H1 (cell line): Measurements from ENCODE around the gene DND1. TPM values are rescaled to one million over a fixed set of nuclear protein-coding genes. Genes with fewer than 3 reads are reported as not detected.

ENCODE experiments used
- CTCF ChIA-PET: fragments of 300-600 bp; sonication (Branson Sonifier 250); formaldehyde crosslinking; loops from one replicate; lab custom pipeline; 2021; ENCODE audit not compliant: partially characterized antibody; lab: Charles Lee
- POLR2A ChIA-PET: fragments of 300-600 bp; sonication (Branson Sonifier 250); formaldehyde crosslinking; loops from one replicate; lab custom pipeline; 2021; ENCODE audit warnings: inconsistent platforms; ENCODE audit not compliant: partially characterized antibody; lab: Charles Lee
- DNase-seq, 2 experiments: peaks; one replicate each; pipeline versions ENCODE4 v3.0.0 to v3.0.0-alpha.2; 2010 to 2022; ENCODE audit warnings: low spot score in 2 of 2, low read depth in 1 of 2, mixed read lengths in 1 of 2
- FAIRE-seq: peaks from 2 replicates; lab custom pipeline; 2011; peaks lifted over from hg19 to GRCh38; lab: Jason Lieb, UNC
- H2AFZ ChIP-seq: 2 replicates; pipeline ENCODE4 v1.8.1; 2012; ENCODE audit warnings: low read length, inconsistent platforms
- H2AK5ac ChIP-seq: 2 replicates; pipeline ENCODE4 v1.6.1; 2013; ENCODE audit warnings: low read depth, low read length
- H2BK120ac ChIP-seq: replicated peaks from 2 replicates; pipeline ENCODE3; 2013; ENCODE audit warnings: low read depth, low read length, inconsistent platforms
- H2BK12ac ChIP-seq: 2 replicates; pipeline ENCODE4 v1.6.1; 2013; ENCODE audit warnings: low read depth, low read length
- H2BK15ac ChIP-seq: 2 replicates; pipeline ENCODE4 v1.6.1; 2013; ENCODE audit warnings: low read length
- H2BK20ac ChIP-seq: 2 replicates; pipeline ENCODE4 v1.6.1; 2013; ENCODE audit warnings: low read length
- H2BK5ac ChIP-seq: 2 replicates; pipeline ENCODE4 v1.6.1; 2013; ENCODE audit warnings: low read depth, low read length
- H3K14ac ChIP-seq: 2 replicates; pipeline ENCODE4 v1.6.1; 2013; ENCODE audit warnings: inconsistent platforms; ENCODE audit not compliant: insufficient read length
- H3K18ac ChIP-seq: 2 replicates; pipeline ENCODE4 v1.6.1; 2013; ENCODE audit warnings: low read length; ENCODE audit errors: extremely low read depth
- H3K23ac ChIP-seq: 2 replicates; pipeline ENCODE4 v1.6.1; 2013; ENCODE audit warnings: inconsistent platforms; ENCODE audit not compliant: insufficient read length
- H3K23me2 ChIP-seq: 2 replicates; pipeline ENCODE4 v1.6.1; 2013; ENCODE audit warnings: low read depth, low read length
- H3K27ac ChIP-seq: 2 replicates; pipeline ENCODE4 v1.6.1; 2011; ENCODE audit warnings: low read depth, low read length, inconsistent platforms
- H3K27me3 ChIP-seq, 4 experiments: replicated peaks in 1 of 4; 1 replicate in 1 of 4; 2 replicates in 3 of 4; pipeline versions ENCODE4 v1.6.1 to v1.8.1; 2011 to 2013; ENCODE audit warnings: low read length in 3 of 4, mild to moderate bottlenecking in 3 of 4, inconsistent platforms in 2 of 4, mixed read lengths in 2 of 4, moderate library complexity in 1 of 4; ENCODE audit not compliant: control insufficient read depth in 3 of 4, insufficient read depth in 3 of 4; ENCODE audit errors: extremely low read depth in 1 of 4
- H3K36me3 ChIP-seq, 4 experiments: 2 replicates each; pipeline versions ENCODE4 v1.6.1 to v1.8.1; 2011 to 2013; ENCODE audit warnings: mild to moderate bottlenecking in 4 of 4, low read length in 3 of 4, moderate library complexity in 2 of 4, control low read depth in 1 of 4, inconsistent platforms in 1 of 4; ENCODE audit not compliant: insufficient read depth in 4 of 4, control insufficient read depth in 2 of 4
- H3K4ac ChIP-seq: replicated peaks from 2 replicates; pipeline ENCODE3; 2013; ENCODE audit warnings: low read length, low read depth, mixed read lengths, inconsistent platforms; ENCODE audit not compliant: insufficient read length
- H3K4me1 ChIP-seq, 4 experiments: replicated peaks in 1 of 4; 1 replicate in 1 of 4; 2 replicates in 3 of 4; pipeline versions ENCODE4 v1.6.1 to v1.8.1; 2011 to 2013; ENCODE audit warnings: low read length in 3 of 4, inconsistent platforms in 2 of 4, mixed read lengths in 1 of 4; ENCODE audit not compliant: insufficient read depth in 4 of 4, control insufficient read depth in 3 of 4
- H3K4me2 ChIP-seq, 2 experiments: 2 replicates each; pipeline versions ENCODE4 v1.6.1 to v1.8.1; 2011 to 2013; ENCODE audit warnings: low read depth in 2 of 2, low read length in 2 of 2, control low read depth in 1 of 2, inconsistent platforms in 1 of 2, mild to moderate bottlenecking in 1 of 2; ENCODE audit not compliant: insufficient read depth in 1 of 2
- H3K4me3 ChIP-seq, 4 experiments: fragments of 200-600, 300-600 bp in 1 of 4; sonication (generic), shearing (Covaris generic), sonication (Bioruptor Twin) in 1 of 4; 2 replicates each; pipeline versions ENCODE4 v1.5.1 to v1.8.1; 2011 to 2016; ENCODE audit warnings: low read length in 4 of 4, low read depth in 3 of 4, control low read depth in 2 of 4, inconsistent platforms in 2 of 4, mild to moderate bottlenecking in 2 of 4, mixed read lengths in 1 of 4, moderate library complexity in 1 of 4; ENCODE audit not compliant: insufficient read depth in 2 of 4; ENCODE audit errors: extremely low read depth in 1 of 4
- H3K56ac ChIP-seq: replicated peaks from 2 replicates; pipeline ENCODE3; 2013; ENCODE audit warnings: low read depth, mild to moderate bottlenecking, mixed read lengths, low read length, inconsistent platforms; ENCODE audit not compliant: insufficient read length
- H3K79me1 ChIP-seq: 2 replicates; pipeline ENCODE4 v1.6.1; 2013; ENCODE audit warnings: low read depth, low read length, control low read depth
- H3K79me2 ChIP-seq, 2 experiments: 2 replicates each; pipeline versions ENCODE4 v1.6.1 to v1.8.1; 2012 to 2013; ENCODE audit warnings: low read length in 2 of 2, mild to moderate bottlenecking in 2 of 2, inconsistent platforms in 1 of 2; ENCODE audit not compliant: insufficient read depth in 2 of 2, control insufficient read depth in 1 of 2
- H3K9ac ChIP-seq, 4 experiments: replicated peaks in 1 of 4; 1 replicate in 1 of 4; 2 replicates in 3 of 4; pipeline versions ENCODE4 v1.6.1 to v1.8.1; 2011 to 2013; ENCODE audit warnings: low read depth in 3 of 4, low read length in 3 of 4, control low read depth in 2 of 4, mild to moderate bottlenecking in 2 of 4, moderate library complexity in 2 of 4, inconsistent platforms in 1 of 4; ENCODE audit errors: extremely low read depth in 1 of 4
- H3K9me3 ChIP-seq, 2 experiments: 2 replicates each; pipeline versions ENCODE4 v1.6.1 to v1.8.1; 2012 to 2013; ENCODE audit warnings: mild to moderate bottlenecking in 2 of 2, moderate library complexity in 2 of 2, control low read depth in 1 of 2, inconsistent platforms in 1 of 2, low read depth in 1 of 2, low read length in 1 of 2, mixed read lengths in 1 of 2; ENCODE audit not compliant: insufficient read depth in 2 of 2
- H4K20me1 ChIP-seq, 2 experiments: replicated peaks in 1 of 2; 2 replicates each; pipeline versions ENCODE3 to v1.8.1; 2011 to 2013; ENCODE audit warnings: inconsistent platforms in 2 of 2, low read length in 2 of 2, mild to moderate bottlenecking in 1 of 2; ENCODE audit not compliant: insufficient read depth in 2 of 2, control insufficient read depth in 1 of 2
- H4K5ac ChIP-seq: 2 replicates; pipeline ENCODE4 v1.6.1; 2013; ENCODE audit warnings: low read length, low read depth, mixed read lengths, inconsistent platforms; ENCODE audit not compliant: insufficient read length
- H4K8ac ChIP-seq: 2 replicates; pipeline ENCODE4 v1.8.0; 2013; ENCODE audit warnings: mild to moderate bottlenecking, moderate library complexity, low read length, inconsistent platforms; ENCODE audit not compliant: insufficient read depth; ENCODE audit errors: extremely low read depth
- H4K91ac ChIP-seq: replicated peaks from 2 replicates; pipeline ENCODE3; 2013; ENCODE audit warnings: low read length, mixed read lengths, inconsistent platforms; ENCODE audit not compliant: insufficient read length
- ATF2 ChIP-seq: IDR thresholded peaks from 2 replicates; pipeline ENCODE4 v1.6.1; 2012; ENCODE audit warnings: low read length, inconsistent platforms
- BCL11A ChIP-seq, 2 experiments: IDR thresholded peaks; one replicate each; pipeline ENCODE4 v1.6.1; 2011; ENCODE audit warnings: low read depth in 2 of 2, low read length in 2 of 2, mild to moderate bottlenecking in 2 of 2
- CHD1 ChIP-seq: IDR thresholded peaks from 2 replicates; pipeline ENCODE4 v1.6.1; 2012; ENCODE audit warnings: low read depth, low read length, improper control_type of control experiment
- JUN ChIP-seq: IDR thresholded peaks from 2 replicates; pipeline ENCODE4 v1.6.1; 2011; ENCODE audit warnings: low read depth, mild to moderate bottlenecking, improper control_type of control experiment, low read length
- PHF8 ChIP-seq: fragments of 200-600 bp; sonication (generic); conservative IDR thresholded peaks from 2 replicates; pipeline ENCODE4 v1.7.1; 2012; ENCODE audit warnings: low read depth, mild to moderate bottlenecking, inconsistent platforms, low read length, moderate library complexity
- RAD21 ChIP-seq, 2 experiments: IDR thresholded peaks in 1 of 2; conservative IDR thresholded peaks in 1 of 2; 2 replicates each; pipeline ENCODE4 v1.6.1; 2011; ENCODE audit warnings: low read depth in 2 of 2, low read length in 2 of 2, improper control_type of control experiment in 1 of 2, inconsistent platforms in 1 of 2, mild to moderate bottlenecking in 1 of 2, moderate library complexity in 1 of 2
- RBBP5 ChIP-seq: IDR thresholded peaks from 2 replicates; pipeline ENCODE4 v1.7.1; 2012; ENCODE audit warnings: low read depth, mild to moderate bottlenecking, inconsistent platforms, low read length, moderate library complexity, borderline replicate concordance
- SIRT6 ChIP-seq: IDR thresholded peaks from one replicate; pipeline ENCODE4 v1.7.1; 2012; ENCODE audit warnings: low read length, inconsistent platforms
- SRF ChIP-seq: IDR thresholded peaks from 2 replicates; pipeline ENCODE4 v1.6.1; 2011; ENCODE audit warnings: mild to moderate bottlenecking, low read depth, low read length, moderate library complexity
- SUZ12 ChIP-seq: fragments of 200-600 bp; sonication (generic); IDR thresholded peaks from 2 replicates; pipeline ENCODE4 v1.6.1; 2012; ENCODE audit warnings: mild to moderate bottlenecking, inconsistent platforms, low read length, moderate library complexity, mixed read lengths
- TAF7 ChIP-seq: optimal IDR thresholded peaks from 2 replicates; pipeline ENCODE3; 2011; ENCODE audit warnings: low read depth, mild to moderate bottlenecking, inconsistent platforms, low read length, moderate library complexity, borderline replicate concordance
- TBP ChIP-seq: IDR thresholded peaks from 2 replicates; pipeline ENCODE4 v1.6.1; 2011; ENCODE audit warnings: low read depth, low read length, improper control_type of control experiment
- YY1 ChIP-seq: IDR thresholded peaks from 2 replicates; pipeline ENCODE4 v1.6.1; 2011; ENCODE audit warnings: low read depth, mild to moderate bottlenecking, low read length
- WGBS, 2 experiments: shearing (Covaris generic) in 1 of 2; methylation state at CpG; one replicate each; pipeline versions ENCODE4 v1.1.6 to v1.1.7; 2013 to 2015; ENCODE audit warnings: low lambda C conversion rate in 2 of 2, mixed read lengths in 2 of 2, inconsistent platforms in 1 of 2, low coverage in 1 of 2, missing lambda C conversion rate in 1 of 2; ENCODE audit not compliant: insufficient replicate concordance in 2 of 2, insufficient coverage in 1 of 2, insufficient read length in 1 of 2; ENCODE audit errors: extremely low coverage in 1 of 2, missing lambda C conversion rate in 1 of 2; 5-methylcytosine and 5-hydroxymethylcytosine counted together
- polyA plus RNA-seq, 7 experiments: library from polyadenylated mRNA; depleted of rRNA in 3 of 7; stranded (reverse) in 5 of 7; unstranded in 2 of 7; fragments of >200 nt in 5 of 7; fragments of 200-250 nt in 2 of 7; gene quantifications; 1 replicate in 5 of 7; 2 replicates in 1 of 7; 4 replicates in 1 of 7; pipeline versions ENCODE4 v1.2.1 to v1.2.3, GENCODE V29; 2011 to 2013; ENCODE audit warnings: missing spikeins in 2 of 7, mixed read lengths in 2 of 7
- total RNA-seq: library from RNA; stranded (reverse); fragmentation: NEBNext Ultra II Directional; extraction: Animal tissue kit (Norgen Biotek cat#: 25700); gene quantifications from 2 replicates; pipeline ENCODE4 v1.2.1, GENCODE V29; 2021

DND1 gene
- total and polyA plus RNA-seq, 2 of the 8 experiments (the other 6 are each of a cell fraction or from before 2014, with no cell fraction given): 0.41 to 2.1 TPM

GRCh38 chr5:140677947-140678346, 4.6 kb upstream of the DND1 start:
- Histone ChIP-seq H2BK12ac (no peak overlapping the region), H4K91ac (no peak overlapping the region), H3K9ac (no peak overlapping the region), H2BK20ac (no peak overlapping the region), H4K8ac (no peak overlapping the region), H3K27me3 (no peaks in the 10 kb centered on the region), H2BK120ac (no peak overlapping the region), H3K14ac (no peak overlapping the region), H3K79me2 (no peaks in the 10 kb centered on the region), H3K4me2 (no peak overlapping the region), H3K56ac (no peak overlapping the region), H2BK15ac (no peak overlapping the region), H3K9me3 (no peaks in the 10 kb centered on the region), H4K20me1 (peaks cover 0 to 2% of the 10 kb centered on the region in 2 experiments), H2BK5ac (no peak overlapping the region), H4K5ac (no peak overlapping the region), H3K4ac (no peak overlapping the region), H2AK5ac (no peak overlapping the region), H3K27ac (no peak overlapping the region), H3K79me1 (no peaks in the 10 kb centered on the region), H3K4me3 (no peak overlapping the region), H2AFZ (no peak overlapping the region), H3K18ac (no peak overlapping the region), H3K23ac (no peak overlapping the region), H3K36me3 (peaks cover 10 to 53% (median 38%) of the 10 kb centered on the region in 4 experiments), H3K23me2 (no peaks in the 10 kb centered on the region), H3K4me1 (no peaks in the 10 kb centered on the region; a peak in 1 of 7 replicates)
- ChIA-PET CTCF (no interaction called here), POLR2A (interaction anchor here (1.1 to 1.8 kb wide), 4 partner anchors 13 to 31 kb away, joined by 3 to 6 read pairs (median 4); partner anchors contain the start of genes IK and NDUFA2)
- 90% methylated on average over 3 of the region's 3 CpGs; no CpG with 5 or more reads in 1 of the 2 experiments for WGBS, 2 experiments
- DNase-seq: no peak
- FAIRE-seq: no peak
- TF ChIP-seq RBBP5 (no peak), RAD21 (IDR thresholded peaks at IDR 0.05 in 1 of 2, conservative IDR thresholded peaks at IDR 0.05 in 1 of 2; ENCODE audit: low read depth in 2 of 2, low read length in 2 of 2) (no peak), TAF7 (no peak), YY1 (no peak), SRF (no peak), TBP (no peak), CHD1 (no peak), JUN (no peak), BCL11A (IDR thresholded peaks at IDR 0.05; ENCODE audit: low read depth in 2 of 2, low read length in 2 of 2) (no peak), SIRT6 (no peak), PHF8 (no peak), ATF2 (no peak), SUZ12 (no peak)
